Activated CD4-positive, alpha-beta T cell treated with anti-CD3 and anti-CD28 coated beads, Interleukin-2, amount 50 U/mL, for 4 hours (primary cell): ENCODE results near the gene USH2A.

Experiments
- DNase-seq, 2 experiments: peaks; one replicate each; pipeline ENCODE4 v3.0.0-alpha.2; 2020

USH2A gene

GRCh38 chr1:215617979-215618378, 805.3 kb downstream of the USH2A start:
- DNase-seq: no peak

- no peak for DNase-seq
Observed at GRCh38 chr1:215612391-215612790, 810.9 kb downstream of the USH2A start.

- no peak for DNase-seq
Observed at GRCh38 chr1:215608646-215609045, 814.6 kb downstream of the USH2A start.

- DNase-seq: no peak
Observed at GRCh38 chr1:215607412-215607811, 815.8 kb downstream of the USH2A start.

- DNase-seq: no peak
Observed at GRCh38 chr1:215606564-215607168, 816.6 kb downstream of the USH2A start.

- no peak for DNase-seq
Observed at GRCh38 chr1:215606036-215606435, 817.2 kb downstream of the USH2A start.

- no peak for DNase-seq
Observed at GRCh38 chr1:215605011-215605621, 818.1 kb downstream of the USH2A start.

GRCh38 chr1:215603319-215603718, 819.9 kb downstream of the USH2A start:
- no peak for DNase-seq

- no peak for DNase-seq
Observed at GRCh38 chr1:215601276-215601675, 822.0 kb downstream of the USH2A start.

- DNase-seq: no peak
Observed at GRCh38 chr1:215600867-215601266, 822.4 kb downstream of the USH2A start.

- no peak for DNase-seq
Observed at GRCh38 chr1:215600258-215600792, 822.9 kb downstream of the USH2A start.

GRCh38 chr1:215599418-215600074, 823.7 kb downstream of the USH2A start:
- DNase-seq: no peak

GRCh38 chr1:215597961-215598360, 825.3 kb downstream of the USH2A start:
- DNase-seq: no peak

- DNase-seq: no peak
Observed at GRCh38 chr1:215595231-215595630, 828.0 kb downstream of the USH2A start.

GRCh38 chr1:215594640-215595039, 828.6 kb downstream of the USH2A start:
- DNase-seq: no peak

GRCh38 chr1:215590779-215591491, 832.3 kb downstream of the USH2A start:
- DNase-seq: no peak

- DNase-seq: no peak
Observed at GRCh38 chr1:215589650-215590435, 833.4 kb downstream of the USH2A start.

GRCh38 chr1:215584389-215584788, 838.9 kb downstream of the USH2A start:
- no peak for DNase-seq

GRCh38 chr1:215583185-215583749, 840.0 kb downstream of the USH2A start:
- DNase-seq: no peak

GRCh38 chr1:215581896-215582295, 841.4 kb downstream of the USH2A start:
- no peak for DNase-seq
